HG02852 (cell line): ENCODE measurements around the gene IL2RG.
A peak's percentile ranks its signal among the peaks of the same experiment; 100 is the strongest.

Source experiments
- ATAC-seq: cut with Tn5 transposase; IDR thresholded peaks from one replicate; pipeline ENCODE4 v1.9.1; 2021; ENCODE audit warnings: mild to moderate bottlenecking, moderate library complexity; ENCODE audit not compliant: unreplicated experiment

The IL2RG gene

DNA sequence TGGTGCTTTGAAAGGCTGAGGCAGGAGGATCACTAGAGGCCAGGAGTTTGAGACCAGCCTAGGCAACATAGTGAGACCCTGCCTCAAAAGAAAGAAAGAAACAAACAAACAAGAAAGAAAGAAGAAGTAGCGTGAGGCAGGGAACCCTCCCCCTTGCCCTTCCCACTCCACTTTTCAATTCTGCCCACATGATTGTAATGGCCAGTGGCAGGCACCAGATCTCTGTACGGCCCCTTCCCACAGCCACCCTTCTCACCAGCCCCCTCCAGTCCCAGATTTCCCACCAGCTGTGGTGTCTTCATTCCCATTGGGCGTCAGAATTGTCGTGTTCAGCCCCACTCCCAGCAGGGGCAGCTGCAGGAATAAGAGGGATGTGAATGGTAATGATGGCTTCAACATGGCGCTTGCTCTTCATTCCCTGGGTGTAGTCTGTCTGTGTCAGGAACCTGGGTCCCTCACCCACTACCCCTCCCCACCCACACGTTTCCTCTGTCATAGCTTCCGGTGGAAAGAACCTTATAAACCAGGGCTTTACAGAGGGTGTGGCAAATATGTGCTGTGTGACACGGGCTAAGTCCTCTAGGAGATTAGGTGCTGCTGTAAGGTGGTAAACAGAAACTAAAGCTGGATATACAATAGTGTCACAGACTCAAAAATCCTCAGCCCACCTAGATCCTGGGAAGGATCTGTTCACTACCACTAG, at the start of gene IL2RG:
TSS of gene IL2RG (minus strand) at position 437 of the 703 bp plus-strand sequence. CDS start at position 399, 38 bp downstream.
- ATAC-seq: peak; percentile 90

GRCh38 chrX:71160475-71160874, 49.1 kb upstream of the IL2RG start:
- no peak for ATAC-seq

GRCh38 chrX:71159335-71159734, 48.0 kb upstream of the IL2RG start:
- no peak for ATAC-seq

- ATAC-seq: no peak
Measured at GRCh38 chrX:71158603-71159002, 47.2 kb upstream of the IL2RG start.

DNA sequence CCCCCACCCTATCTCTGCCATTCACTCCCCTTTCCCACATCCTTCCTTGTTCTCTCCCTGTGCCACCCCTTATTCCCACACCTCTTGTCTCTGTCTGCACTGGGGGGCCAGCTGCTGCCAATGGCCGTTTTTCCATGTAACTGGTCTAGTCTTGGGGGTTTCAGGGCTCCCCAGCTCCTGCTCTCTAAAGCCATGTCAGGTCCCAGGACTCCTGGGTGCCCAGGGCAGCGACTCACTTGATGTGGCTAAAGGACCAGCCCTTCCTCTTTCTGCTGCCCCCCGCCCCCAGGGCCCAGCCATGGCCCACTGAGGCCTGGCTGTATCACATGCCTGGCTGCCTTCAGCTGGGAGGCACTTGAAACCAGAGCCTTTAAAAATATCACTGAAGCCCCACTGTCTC, 43.3 kb upstream of the IL2RG start:
- no peak for ATAC-seq

DNA sequence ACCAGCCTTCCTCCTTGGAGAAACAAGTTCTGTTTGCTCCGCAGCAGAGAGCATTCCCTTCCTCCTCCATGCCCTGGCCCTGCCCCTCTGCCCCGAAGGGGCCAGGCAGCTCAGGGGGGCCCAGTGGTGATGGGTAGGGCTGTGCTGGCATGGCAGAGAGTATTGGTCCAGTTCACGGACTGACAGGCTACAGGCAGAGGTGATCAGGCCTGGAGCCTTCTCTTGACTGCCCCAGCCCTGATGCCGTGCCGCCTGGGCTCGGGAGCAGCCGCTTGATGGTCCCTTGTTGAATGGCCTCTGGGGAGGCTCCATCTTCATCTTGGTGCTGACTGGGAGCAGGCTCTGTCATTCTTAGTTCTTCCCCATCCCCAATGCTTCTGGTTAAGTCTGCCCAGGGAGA, 42.8 kb upstream of the IL2RG start:
- no peak for ATAC-seq

DNA sequence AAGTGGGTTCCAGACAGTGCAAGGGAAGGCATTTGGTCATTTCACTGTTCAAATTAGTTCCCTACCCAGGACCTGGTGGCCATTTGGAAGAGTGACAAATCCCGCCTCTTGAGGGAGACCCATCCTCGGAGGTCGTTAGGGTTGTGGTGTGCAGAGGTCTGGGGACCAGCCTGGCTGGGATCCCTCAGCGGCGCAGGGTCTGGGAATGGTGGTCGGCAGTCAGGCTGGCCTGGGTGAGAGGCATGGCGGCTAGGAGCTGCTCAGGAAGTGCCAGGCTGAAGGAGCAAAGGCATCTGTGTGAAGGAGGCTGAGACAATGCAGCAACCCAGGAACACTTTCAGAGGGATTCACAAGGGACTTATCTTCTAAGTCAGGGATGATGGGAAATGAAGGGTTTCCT, 40.0 kb upstream of the IL2RG start:
- ATAC-seq: no peak

DNA sequence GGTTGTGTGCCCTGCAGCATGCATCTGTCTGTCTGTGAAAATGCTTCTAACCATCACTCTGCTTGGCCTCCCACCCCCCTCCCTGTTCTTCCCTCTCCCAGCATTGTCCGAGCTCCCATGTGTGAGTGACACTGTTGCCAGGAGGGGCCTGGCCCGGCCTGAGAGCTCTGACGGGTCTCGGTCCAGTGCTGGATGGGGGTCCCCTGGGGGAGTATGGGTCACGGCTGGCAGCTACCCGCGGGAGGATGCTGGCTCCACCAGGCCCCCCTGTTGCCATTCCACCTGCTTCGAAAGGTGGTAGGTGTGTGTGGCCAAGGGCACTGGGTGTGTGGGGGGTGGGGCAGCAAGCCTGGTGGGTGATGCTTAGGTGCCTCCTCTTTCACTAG, 36.9 kb upstream of the IL2RG start:
- ATAC-seq: no peak

- ATAC-seq: no peak
Measured at GRCh38 chrX:71147496-71148277, 36.3 kb upstream of the IL2RG start.

- ATAC-seq: no peak
Measured at GRCh38 chrX:71144651-71145050, 33.3 kb upstream of the IL2RG start, which contains the start of gene NLGN3. Gene NLGN3, plus strand, starts transcription at chrX:71144841. Its CDS starts 2,909 bp downstream, at chrX:71147750.

GRCh38 chrX:71143508-71143907, 32.1 kb upstream of the IL2RG start:
- no peak for ATAC-seq

GRCh38 chrX:71140440-71140839, 29.1 kb upstream of the IL2RG start:
- ATAC-seq: no peak

GRCh38 chrX:71131510-71131909, 20.1 kb upstream of the IL2RG start:
- no peak for ATAC-seq

DNA sequence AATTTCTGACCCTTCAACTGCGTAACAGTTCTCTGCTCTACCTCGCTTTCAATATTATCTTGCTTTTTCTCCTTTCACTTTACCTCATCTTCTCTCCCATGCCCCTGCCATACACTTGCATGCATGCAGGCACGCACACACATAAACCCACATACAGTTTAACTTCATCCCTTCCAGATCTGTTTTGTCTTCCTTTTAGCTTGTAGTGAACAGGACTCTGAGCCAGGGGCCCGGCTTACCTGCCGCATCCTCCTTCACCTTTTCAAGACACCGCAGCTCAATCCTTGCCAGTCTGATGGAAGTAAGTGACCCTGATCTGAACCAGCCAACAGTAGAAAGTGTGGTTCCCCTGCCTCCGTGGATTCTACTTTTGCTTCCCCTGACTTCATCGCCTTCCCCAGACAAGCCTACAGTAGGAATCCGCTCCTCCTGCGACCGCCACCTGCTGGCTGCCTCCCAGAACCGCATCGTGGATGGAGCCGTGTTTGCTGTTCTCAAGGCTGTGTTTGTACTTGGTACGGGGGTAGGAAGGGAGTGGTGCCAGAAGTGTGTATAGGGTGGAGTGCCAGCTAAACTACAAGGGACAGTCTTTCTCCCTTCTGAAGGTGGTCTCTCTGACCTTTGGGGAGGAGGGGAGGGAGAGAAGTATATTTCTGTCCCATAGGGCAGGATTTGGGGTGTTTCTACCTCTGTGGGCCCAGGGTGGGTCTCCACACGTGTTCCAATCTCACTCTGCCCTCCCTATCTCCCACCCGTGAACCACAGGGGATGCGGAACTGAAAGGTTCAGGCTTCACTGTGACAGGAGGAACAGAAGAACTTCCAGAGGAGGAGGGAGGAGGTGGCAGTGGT, 17.8 kb upstream of the IL2RG start:
- ATAC-seq: peak; percentile 81

DNA sequence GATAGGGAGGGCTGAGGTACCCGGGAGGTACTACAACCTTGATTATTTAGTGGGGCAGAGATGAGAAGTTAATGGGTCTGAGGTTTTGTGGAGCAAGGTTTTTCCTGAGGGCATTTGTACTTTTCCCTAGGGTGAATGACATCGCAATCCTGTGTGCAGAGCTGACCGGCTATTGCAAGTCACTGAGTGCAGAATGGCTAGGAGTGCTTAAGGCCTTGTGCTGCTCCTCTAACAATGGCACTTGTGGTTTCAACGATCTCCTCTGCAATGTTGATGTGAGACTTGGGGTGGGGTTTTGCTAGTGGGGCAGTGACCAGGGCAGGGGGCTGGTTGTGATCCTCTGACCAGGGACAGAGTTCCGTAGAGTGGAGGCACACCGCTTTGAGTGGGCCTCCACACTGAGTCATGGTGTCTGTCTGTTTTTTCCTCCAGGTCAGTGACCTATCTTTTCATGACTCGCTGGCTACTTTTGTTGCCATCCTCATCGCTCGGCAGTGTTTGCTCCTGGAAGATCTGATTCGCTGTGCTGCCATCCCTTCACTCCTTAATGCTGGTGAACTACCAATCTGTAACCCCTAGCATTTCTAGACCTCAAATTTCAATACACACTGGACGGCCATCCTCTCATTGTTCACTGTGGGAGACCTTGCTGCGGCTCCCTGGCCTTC, 16.9 kb upstream of the IL2RG start:
- no peak for ATAC-seq

DNA sequence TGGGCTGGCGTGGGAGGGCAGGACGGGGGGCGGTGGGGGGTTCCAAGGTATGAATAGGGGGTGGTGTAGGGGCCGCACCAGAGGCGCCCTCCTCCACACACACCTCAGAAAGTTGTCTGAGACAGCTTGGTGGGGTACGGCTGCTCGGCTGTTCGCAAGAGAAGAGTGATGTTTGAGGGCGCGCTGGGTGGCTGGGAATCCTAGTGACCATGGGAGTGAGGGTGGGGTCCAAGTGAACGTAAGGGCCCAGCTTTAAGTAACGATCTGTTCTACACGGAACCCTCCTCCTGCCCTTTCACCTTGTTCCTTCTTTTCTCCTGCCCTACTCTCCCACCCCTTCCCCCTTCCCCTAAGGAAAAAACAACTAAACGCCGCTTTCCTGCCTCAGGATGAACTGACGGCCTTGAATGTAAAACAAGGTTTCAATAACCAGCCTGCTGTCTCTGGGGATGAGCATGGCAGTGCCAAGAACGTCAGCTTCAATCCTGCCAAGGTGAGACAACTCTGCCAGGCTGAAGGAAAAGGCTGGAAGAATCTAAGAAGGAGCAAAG, 7.7 kb upstream of the IL2RG start:
- ATAC-seq: no peak

DNA sequence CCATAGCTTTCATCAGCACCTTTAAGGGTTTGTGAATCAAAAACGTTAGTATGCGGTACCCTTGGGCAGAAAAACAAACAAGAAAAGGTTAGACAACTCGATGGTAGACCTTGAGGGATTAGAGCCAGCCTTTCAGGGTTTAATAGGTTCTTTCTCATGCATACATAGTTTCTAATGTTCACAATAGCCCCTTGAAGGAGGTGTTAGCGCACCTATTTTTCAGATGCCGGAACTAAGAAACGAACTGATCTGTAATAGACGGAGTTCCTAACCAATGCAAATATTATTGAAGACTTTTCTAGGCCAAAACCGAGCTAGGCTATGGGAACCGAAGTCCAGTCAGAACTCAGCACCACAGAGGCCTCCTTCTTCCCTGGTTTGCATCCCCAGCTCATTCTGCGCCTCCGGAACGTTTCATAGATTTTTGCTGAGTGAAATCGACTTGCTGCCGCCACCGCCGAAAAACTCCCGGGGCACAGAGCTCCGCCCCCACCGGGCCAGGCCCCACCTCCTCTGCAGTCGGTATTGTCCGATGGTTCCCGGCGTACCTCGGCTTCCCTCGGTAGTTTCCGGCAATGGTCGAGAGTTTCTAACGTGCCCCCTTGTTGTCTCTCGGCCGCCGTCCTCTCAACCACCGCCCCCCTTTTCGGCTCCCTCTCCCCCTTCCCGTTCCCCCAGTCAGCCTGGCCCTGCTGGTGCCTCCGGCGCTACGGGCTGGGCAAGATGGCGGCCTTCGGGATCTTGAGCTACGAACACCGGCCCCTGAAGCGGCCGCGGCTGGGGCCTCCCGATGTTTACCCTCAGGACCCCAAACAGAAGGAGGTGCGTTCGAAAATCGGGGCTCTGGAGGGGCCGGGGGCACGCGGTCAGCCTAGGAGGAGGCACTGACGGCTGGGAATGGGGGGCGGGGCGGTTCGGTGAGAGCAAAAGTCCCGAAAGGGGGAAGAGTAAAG, 6.9 kb upstream of the IL2RG start, which contains the start of gene MED12:
TSS of gene MED12 (plus strand) at position 565 of the 953 bp plus-strand sequence. CDS start at position 724, 159 bp downstream.
- peak; percentile 86 for ATAC-seq

GRCh38 chrX:71117358-71117757, 6.0 kb upstream of the IL2RG start:
- ATAC-seq: no peak

DNA sequence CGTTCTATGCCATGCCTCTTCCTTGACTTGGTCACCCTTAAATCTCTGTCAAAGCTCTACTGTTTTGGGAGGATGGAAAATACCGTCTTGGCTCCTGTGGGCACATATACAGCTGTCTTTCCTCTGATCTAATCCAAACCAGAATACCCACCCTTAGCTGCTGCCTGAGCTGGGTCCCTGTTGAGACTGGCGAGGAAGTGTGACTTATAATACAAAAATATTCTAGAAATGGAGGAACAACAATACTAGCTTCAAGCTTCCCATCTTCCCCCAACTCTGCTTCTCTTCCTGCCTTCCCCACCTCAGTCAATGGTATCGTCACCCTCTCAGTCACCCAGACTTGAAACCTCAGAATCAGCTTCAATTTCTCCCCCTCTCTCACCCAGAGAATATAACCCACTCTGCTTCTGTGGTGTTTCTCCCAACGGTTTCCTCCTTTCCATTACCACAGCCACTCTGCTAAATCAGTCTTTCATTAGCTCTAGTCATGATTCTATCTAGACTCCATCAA, 599 bp upstream of the IL2RG start:
- ATAC-seq: peak; percentile 20
